ENCODE data around the gene ZDHHC18.

GRCh38 chr1:26862781-26863684 is 36.5 kb downstream of the ZDHHC18 start, which contains the start of gene SFN:
- peak; percentile 62 for TF ChIP-seq POLR2A (IDR thresholded peaks at IDR 0.05)
- TF ChIP-seq, protein P1, sequence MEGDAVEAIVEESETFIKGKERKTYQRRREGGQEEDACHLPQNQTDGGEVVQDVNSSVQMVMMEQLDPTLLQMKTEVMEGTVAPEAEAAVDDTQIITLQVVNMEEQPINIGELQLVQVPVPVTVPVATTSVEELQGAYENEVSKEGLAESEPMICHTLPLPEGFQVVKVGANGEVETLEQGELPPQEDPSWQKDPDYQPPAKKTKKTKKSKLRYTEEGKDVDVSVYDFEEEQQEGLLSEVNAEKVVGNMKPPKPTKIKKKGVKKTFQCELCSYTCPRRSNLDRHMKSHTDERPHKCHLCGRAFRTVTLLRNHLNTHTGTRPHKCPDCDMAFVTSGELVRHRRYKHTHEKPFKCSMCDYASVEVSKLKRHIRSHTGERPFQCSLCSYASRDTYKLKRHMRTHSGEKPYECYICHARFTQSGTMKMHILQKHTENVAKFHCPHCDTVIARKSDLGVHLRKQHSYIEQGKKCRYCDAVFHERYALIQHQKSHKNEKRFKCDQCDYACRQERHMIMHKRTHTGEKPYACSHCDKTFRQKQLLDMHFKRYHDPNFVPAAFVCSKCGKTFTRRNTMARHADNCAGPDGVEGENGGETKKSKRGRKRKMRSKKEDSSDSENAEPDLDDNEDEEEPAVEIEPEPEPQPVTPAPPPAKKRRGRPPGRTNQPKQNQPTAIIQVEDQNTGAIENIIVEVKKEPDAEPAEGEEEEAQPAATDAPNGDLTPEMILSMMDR (IDR thresholded peaks at IDR 0.05) = peak; percentile 21 to 68 (median 35)
- TF ChIP-seq POLR2AphosphoS5 (IDR thresholded peaks at IDR 0.05) = peak; percentile 8 to 70 (median 30)

All from breast epithelium (tissue), 3 donors.